ENCODE results near the gene NMU.

The NMU gene

DNA sequence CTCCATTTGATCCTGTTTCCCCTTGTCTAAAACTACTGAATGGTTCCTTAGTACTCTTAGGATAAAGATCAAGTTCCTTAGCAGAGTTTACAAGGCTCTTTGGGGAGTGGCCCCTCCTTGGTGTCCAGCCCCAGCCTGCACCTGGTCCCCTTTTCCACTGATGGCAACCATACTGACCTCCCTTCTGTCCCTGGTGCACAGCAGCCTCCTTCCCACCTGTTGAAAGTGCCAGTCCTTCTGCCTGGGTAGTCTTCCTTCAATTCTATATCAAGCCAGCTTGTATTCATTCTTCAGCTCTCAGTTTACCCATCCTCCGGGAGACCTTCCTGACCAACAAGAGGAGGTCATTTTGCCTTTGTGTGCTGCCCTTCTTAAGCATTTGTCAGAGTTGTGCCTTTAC is 30.4 kb upstream of the NMU start:
- Histone ChIP-seq H2AFZ (no peak overlapping the region), H3K79me2 (no peaks in the 10 kb centered on the region), H3K9me3 (ENCODE audit: control insufficient read depth, low read length) (no peaks in the 10 kb centered on the region), H3K27me3 (ENCODE audit: control insufficient read depth, insufficient read depth, low read length) (no peaks in the 10 kb centered on the region), H3K4me3 (ENCODE audit: low read depth, low read length) (no peak overlapping the region), H3K9ac (no peak overlapping the region), H3K36me3 (ENCODE audit: control insufficient read depth, insufficient read depth, low read length) (no peaks in the 10 kb centered on the region), H3K4me1 (no peaks in the 10 kb centered on the region), H3K4me2 (ENCODE audit: low read length) (no peak overlapping the region), H3K27ac (no peak overlapping the region)
- TF ChIP-seq CTCF (IDR thresholded peaks at IDR 0.05) = no peak

GRCh38 chr4:55663145-55663544 is 27.0 kb upstream of the NMU start:
- Histone ChIP-seq H2AFZ (no peak overlapping the region), H3K9me3 (ENCODE audit: control insufficient read depth, low read length) (no peaks in the 10 kb centered on the region), H3K4me1 (no peaks in the 10 kb centered on the region), H3K79me2 (no peaks in the 10 kb centered on the region), H3K9ac (no peak overlapping the region), H3K27ac (no peak overlapping the region), H3K4me3 (ENCODE audit: low read depth, low read length) (no peak overlapping the region), H3K27me3 (ENCODE audit: control insufficient read depth, insufficient read depth, low read length) (no peaks in the 10 kb centered on the region), H3K36me3 (ENCODE audit: control insufficient read depth, insufficient read depth, low read length) (no peaks in the 10 kb centered on the region), H3K4me2 (ENCODE audit: low read length) (no peak overlapping the region)
- TF ChIP-seq CTCF (IDR thresholded peaks at IDR 0.05) = no peak

DNA sequence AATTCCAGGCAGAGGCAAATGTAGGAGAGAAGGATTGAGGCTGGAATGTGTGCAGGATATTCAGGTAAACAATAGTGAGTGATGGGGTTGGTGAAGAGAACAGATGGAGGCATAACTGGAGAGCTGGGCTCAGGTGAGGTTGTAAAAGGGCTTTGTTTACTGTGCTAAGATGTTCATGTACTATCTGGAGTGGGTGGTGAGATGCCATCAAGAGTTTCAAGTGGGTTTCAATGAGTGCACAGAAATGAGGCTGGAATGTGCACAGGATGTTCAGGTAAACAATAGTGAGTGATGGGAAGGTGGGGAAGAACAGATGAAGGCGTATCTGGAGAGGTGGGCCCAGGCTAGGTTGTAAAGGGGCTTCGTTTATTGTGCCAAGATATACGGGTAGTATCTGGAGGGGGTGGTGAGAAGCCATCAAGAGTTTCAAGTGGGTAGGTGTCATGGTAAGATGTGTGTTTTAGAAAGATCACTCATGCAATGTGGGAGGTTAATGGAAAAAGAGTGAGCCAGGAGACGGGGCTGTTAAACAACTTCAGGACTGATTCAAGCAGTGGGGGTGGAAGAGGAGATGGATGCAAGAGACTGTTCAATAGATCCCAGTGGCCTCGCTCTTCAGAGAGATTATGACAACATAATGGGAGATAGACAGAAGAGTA is 25.4 kb upstream of the NMU start:
- Histone ChIP-seq H3K36me3 (ENCODE audit: control insufficient read depth, insufficient read depth, low read length) (no peaks in the 10 kb centered on the region), H3K27me3 (ENCODE audit: control insufficient read depth, insufficient read depth, low read length) (no peaks in the 10 kb centered on the region), H3K4me3 (ENCODE audit: low read depth, low read length) (no peak overlapping the region), H3K4me2 (ENCODE audit: low read length) (no peak overlapping the region), H2AFZ (no peak overlapping the region), H3K9me3 (ENCODE audit: control insufficient read depth, low read length) (no peaks in the 10 kb centered on the region), H3K9ac (no peak overlapping the region), H3K27ac (no peak overlapping the region), H3K79me2 (no peaks in the 10 kb centered on the region), H3K4me1 (no peaks in the 10 kb centered on the region)
- TF ChIP-seq CTCF (IDR thresholded peaks at IDR 0.05) = no peak

GRCh38 chr4:55658657-55659056 is 22.6 kb upstream of the NMU start:
- no peak for TF ChIP-seq CTCF (IDR thresholded peaks at IDR 0.05)
- Histone ChIP-seq H3K4me3 (ENCODE audit: low read depth, low read length) (no peak overlapping the region), H2AFZ (no peak overlapping the region), H3K79me2 (no peaks in the 10 kb centered on the region), H3K36me3 (ENCODE audit: control insufficient read depth, insufficient read depth, low read length) (no peaks in the 10 kb centered on the region), H3K9ac (no peak overlapping the region), H3K9me3 (ENCODE audit: control insufficient read depth, low read length) (no peaks in the 10 kb centered on the region), H3K27ac (no peak overlapping the region), H3K27me3 (ENCODE audit: control insufficient read depth, insufficient read depth, low read length) (no peaks in the 10 kb centered on the region), H3K4me2 (ENCODE audit: low read length) (no peak overlapping the region), H3K4me1 (no peaks in the 10 kb centered on the region)

DNA sequence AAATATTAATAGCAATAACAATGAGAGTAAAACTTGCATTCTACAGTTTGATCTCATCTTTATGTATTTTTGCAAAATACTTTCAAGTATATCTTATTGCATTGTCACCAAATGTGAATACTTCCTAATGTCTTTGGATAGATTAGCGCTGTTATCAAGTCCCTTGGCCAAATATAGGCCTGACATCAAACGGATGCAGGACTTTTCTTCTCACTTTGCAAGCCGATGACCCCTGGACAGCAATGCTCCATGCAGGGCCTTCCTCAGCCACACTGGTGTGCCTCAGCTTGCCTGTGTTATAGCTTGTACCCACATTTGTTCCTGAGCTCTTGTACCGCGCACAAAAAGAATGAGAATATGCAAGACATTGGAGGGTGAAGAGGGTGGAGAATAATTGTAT is 18.0 kb upstream of the NMU start:
- Histone ChIP-seq H3K9me3 (ENCODE audit: control insufficient read depth, low read length) (no peaks in the 10 kb centered on the region), H3K4me2 (ENCODE audit: low read length) (no peak overlapping the region)

More for the DNA sequence above, 18.0 kb upstream of the NMU start:
- no peaks in the 10 kb centered on the region for H3K79me2 ChIP-seq
- H3K9ac ChIP-seq = no peak overlapping the region
- H2AFZ ChIP-seq = no peak overlapping the region
- no peak overlapping the region for H3K4me3 ChIP-seq (ENCODE audit: low read depth, low read length)
- no peak for TF ChIP-seq CTCF (IDR thresholded peaks at IDR 0.05)
- no peaks in the 10 kb centered on the region for H3K36me3 ChIP-seq (ENCODE audit: control insufficient read depth, insufficient read depth, low read length)
- no peaks in the 10 kb centered on the region for H3K27me3 ChIP-seq (ENCODE audit: control insufficient read depth, insufficient read depth, low read length)
- no peaks in the 10 kb centered on the region for H3K4me1 ChIP-seq
- no peak overlapping the region for H3K27ac ChIP-seq

Data from parathyroid adenoma (tissue), 2 donors.